ENCODE results near the gene PSMD4. TPM values are rescaled to one million over a fixed set of nuclear protein-coding genes. Genes with fewer than 3 reads are reported as not detected.
A peak's percentile ranks its signal among the peaks of the same experiment; 100 is the strongest.

The PSMD4 gene
- total RNA-seq, 1 donor from 2014 or later = 123 TPM

DNA sequence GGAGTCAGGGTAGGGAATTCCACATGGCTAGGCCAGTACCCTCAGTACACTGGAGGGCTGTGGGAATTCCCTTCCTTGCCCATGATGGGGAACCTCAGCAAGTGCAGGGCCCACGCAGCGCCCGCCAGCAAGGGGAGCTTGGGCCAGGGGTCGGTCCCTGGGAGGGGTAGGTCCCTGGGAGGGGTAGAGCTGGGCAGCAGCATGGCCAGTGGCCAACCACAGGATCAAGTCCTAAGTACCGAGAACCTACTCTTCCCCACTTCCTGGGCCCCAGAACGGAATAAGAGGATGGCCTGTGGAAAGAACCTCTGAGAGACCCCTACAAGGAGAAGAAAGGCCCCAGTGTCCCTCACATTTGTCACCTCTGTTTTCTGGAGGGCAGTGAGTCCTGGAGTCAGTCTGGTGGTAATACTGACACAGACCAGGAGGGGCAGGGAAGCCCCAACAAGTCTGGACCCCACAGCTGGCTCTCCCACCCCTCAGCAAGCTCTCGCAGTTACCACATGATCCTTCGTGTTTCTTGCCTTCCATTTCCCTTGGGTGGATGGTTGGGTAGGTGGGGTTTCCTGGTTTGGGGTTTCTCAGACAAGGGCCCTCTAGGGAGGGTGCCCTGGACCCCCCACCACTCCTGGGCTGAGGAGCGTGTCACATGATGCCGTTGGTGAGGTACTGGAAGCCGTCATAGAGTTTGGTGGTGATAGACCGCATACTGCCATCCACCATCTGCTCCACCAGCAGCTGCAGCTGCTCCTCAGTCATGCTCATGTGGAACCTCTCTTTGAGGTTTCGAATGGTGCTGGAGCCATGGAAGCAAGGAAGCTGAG, 37.9 kb downstream of the PSMD4 start:
- H3K4me1 Mint-ChIP-seq = peaks cover 4% of the 10 kb centered on the region
- Histone ChIP-seq H3K9ac (no peak overlapping the region), H4K20me1 (ENCODE audit: low read depth) (peaks cover 27% of the 10 kb centered on the region), H3K4me1 (peaks cover 27% of the 10 kb centered on the region), H3K79me2 (ENCODE audit: low read depth) (peaks cover 2% of the 10 kb centered on the region), H3K4me2 (no peak overlapping the region), H3K27ac (peak overlapping the region; percentile 58), H3F3A (ENCODE audit: low read depth) (peaks cover 53% of the 10 kb centered on the region), H3K36me3 (no peaks in the 10 kb centered on the region), H3K27me3 (no peaks in the 10 kb centered on the region), H3K9me3 (ENCODE audit: low read depth) (no peaks in the 10 kb centered on the region), H3K4me3 (no peak overlapping the region), H2AFZ (replicated peaks) (no peak overlapping the region)
- H3K9me3 Mint-ChIP-seq = no peaks in the 10 kb centered on the region
- H3K27me3 Mint-ChIP-seq (ENCODE audit: insufficient read depth, low read depth) = peaks cover 12% of the 10 kb centered on the region
- peak overlapping the region; percentile 18 for H3K4me3 Mint-ChIP-seq
- H3K27ac Mint-ChIP-seq = no peak overlapping the region
- peaks cover 22% of the 10 kb centered on the region for H3K36me3 Mint-ChIP-seq
- TF ChIP-seq EZH2 (IDR thresholded peaks at IDR 0.05) (no peak), EZH2phosphoT487 (IDR thresholded peaks at IDR 0.05) (no peak)
- TF ChIP-seq, protein P1, sequence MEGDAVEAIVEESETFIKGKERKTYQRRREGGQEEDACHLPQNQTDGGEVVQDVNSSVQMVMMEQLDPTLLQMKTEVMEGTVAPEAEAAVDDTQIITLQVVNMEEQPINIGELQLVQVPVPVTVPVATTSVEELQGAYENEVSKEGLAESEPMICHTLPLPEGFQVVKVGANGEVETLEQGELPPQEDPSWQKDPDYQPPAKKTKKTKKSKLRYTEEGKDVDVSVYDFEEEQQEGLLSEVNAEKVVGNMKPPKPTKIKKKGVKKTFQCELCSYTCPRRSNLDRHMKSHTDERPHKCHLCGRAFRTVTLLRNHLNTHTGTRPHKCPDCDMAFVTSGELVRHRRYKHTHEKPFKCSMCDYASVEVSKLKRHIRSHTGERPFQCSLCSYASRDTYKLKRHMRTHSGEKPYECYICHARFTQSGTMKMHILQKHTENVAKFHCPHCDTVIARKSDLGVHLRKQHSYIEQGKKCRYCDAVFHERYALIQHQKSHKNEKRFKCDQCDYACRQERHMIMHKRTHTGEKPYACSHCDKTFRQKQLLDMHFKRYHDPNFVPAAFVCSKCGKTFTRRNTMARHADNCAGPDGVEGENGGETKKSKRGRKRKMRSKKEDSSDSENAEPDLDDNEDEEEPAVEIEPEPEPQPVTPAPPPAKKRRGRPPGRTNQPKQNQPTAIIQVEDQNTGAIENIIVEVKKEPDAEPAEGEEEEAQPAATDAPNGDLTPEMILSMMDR (IDR thresholded peaks at IDR 0.05) = no peak
- no peak for DNase-seq (ENCODE audit: low spot score)

DNA sequence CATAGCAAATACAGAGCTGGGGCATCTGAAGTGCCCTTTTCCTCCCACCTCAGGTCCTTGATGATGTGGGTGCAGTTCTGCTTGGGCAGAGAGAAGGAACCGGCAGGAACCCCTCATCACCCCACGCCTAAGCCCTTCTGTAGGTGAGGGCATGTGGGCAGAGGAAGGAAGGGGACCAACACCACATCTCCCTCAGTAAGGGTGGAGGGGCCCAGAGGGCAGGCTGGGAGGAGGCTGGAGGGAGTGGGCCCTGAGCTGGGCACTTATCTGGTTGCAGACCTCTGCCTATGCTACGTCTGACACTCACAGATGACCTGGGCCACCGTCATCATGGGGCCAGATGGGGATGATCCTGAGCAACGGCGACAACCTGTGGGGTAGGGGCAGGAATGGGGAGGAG, 38.6 kb downstream of the PSMD4 start:
- no peak overlapping the region for H3K9ac ChIP-seq
- H3K27ac Mint-ChIP-seq = no peak overlapping the region

DNA sequence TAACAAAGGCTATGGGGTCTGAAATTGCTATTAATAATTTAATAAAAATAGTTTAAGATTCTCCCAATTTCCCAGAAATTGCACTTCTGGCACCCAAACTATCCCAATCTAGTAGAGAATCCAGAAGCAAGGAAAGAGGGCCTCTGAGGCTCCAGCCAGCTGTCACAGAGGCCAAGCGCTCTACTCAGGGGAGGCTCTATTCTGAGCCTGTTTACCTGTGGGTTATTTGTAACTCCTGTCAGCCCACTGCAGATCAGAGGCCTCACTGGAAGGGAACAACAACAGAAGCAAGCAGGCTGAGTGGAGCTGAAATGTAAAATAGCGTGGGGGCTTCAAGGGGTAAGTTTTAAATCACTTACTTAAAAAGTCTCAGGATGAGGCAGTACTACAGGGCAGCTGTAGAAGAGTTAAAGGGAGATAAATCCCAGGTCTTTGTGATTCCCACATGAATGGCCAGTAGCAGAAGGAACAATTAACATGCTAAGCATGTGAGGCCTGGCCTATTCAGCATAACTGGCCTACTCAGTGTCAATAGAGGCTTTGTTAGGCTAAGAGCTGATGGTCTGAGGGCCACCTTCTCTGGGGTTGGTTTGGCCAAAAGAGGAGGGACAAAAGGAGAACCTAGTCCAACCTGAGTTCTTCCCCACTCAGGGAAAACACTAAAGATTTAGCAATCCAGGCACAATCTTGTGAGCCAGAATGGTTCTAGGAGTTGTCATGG, 40.4 kb downstream of the PSMD4 start:
- peaks cover 27% of the 10 kb centered on the region for H3K4me1 ChIP-seq
- Mint-ChIP-seq H3K4me1 (peaks cover 4% of the 10 kb centered on the region), H3K36me3 (peaks cover 23% of the 10 kb centered on the region), H3K9me3 (no peaks in the 10 kb centered on the region), H3K27ac (peak overlapping the region; percentile 38), H3K4me3 (no peak overlapping the region), H3K27me3 (ENCODE audit: insufficient read depth, low read depth) (peaks cover 12% of the 10 kb centered on the region)
- TF ChIP-seq EZH2 (IDR thresholded peaks at IDR 0.05) = no peak
- TF ChIP-seq EZH2phosphoT487 (IDR thresholded peaks at IDR 0.05) = no peak
- no peaks in the 10 kb centered on the region for H3K27me3 ChIP-seq
- no peaks in the 10 kb centered on the region for H3K9me3 ChIP-seq (ENCODE audit: low read depth)
- peaks cover 6% of the 10 kb centered on the region for H4K20me1 ChIP-seq (ENCODE audit: low read depth)
- H3K27ac ChIP-seq = peak overlapping the region; percentile 76
- H3K4me3 ChIP-seq = no peak overlapping the region
- DNase-seq (ENCODE audit: low spot score) = peak; percentile 58
- no peaks in the 10 kb centered on the region for H3K79me2 ChIP-seq (ENCODE audit: low read depth)
- H3K4me2 ChIP-seq = peak overlapping the region; percentile 35
- peaks cover 4% of the 10 kb centered on the region for H3K36me3 ChIP-seq
- H3K9ac ChIP-seq = no peak overlapping the region
- no peak overlapping the region for H2AFZ ChIP-seq (replicated peaks)
- H3F3A ChIP-seq (ENCODE audit: low read depth) = peaks cover 50% of the 10 kb centered on the region

More for the DNA sequence above, 38.6 kb downstream of the PSMD4 start:
- H3K4me3 Mint-ChIP-seq = no peak overlapping the region
- no peak overlapping the region for H2AFZ ChIP-seq (replicated peaks)
- H3F3A ChIP-seq (ENCODE audit: low read depth) = peaks cover 53% of the 10 kb centered on the region
- H3K27ac ChIP-seq = no peak overlapping the region
- peaks cover 27% of the 10 kb centered on the region for H3K4me1 ChIP-seq
- H3K79me2 ChIP-seq (ENCODE audit: low read depth) = no peaks in the 10 kb centered on the region
- H4K20me1 ChIP-seq (ENCODE audit: low read depth) = peaks cover 20% of the 10 kb centered on the region
- no peak overlapping the region for H3K4me3 ChIP-seq
- no peak overlapping the region for H3K4me2 ChIP-seq
- H3K27me3 Mint-ChIP-seq (ENCODE audit: insufficient read depth, low read depth) = peaks cover 12% of the 10 kb centered on the region
- peaks cover 24% of the 10 kb centered on the region for H3K36me3 Mint-ChIP-seq
- H3K4me1 Mint-ChIP-seq = peaks cover 4% of the 10 kb centered on the region
- no peaks in the 10 kb centered on the region for H3K36me3 ChIP-seq
- H3K9me3 ChIP-seq (ENCODE audit: low read depth) = no peaks in the 10 kb centered on the region
- TF ChIP-seq, protein P1 (IDR thresholded peaks at IDR 0.05) = no peak
- no peak for TF ChIP-seq EZH2 (IDR thresholded peaks at IDR 0.05)
- no peak for DNase-seq (ENCODE audit: low spot score)
- no peaks in the 10 kb centered on the region for H3K27me3 ChIP-seq
- H3K9me3 Mint-ChIP-seq = no peaks in the 10 kb centered on the region

Measured in neural progenitor cell (in vitro differentiated cells).